Muscle layer of duodenum (tissue), 2 donors: ENCODE results near the gene SPP1.

Experiments used
- H3K27ac ChIP-seq: one replicate; pipeline ENCODE4 v1.7.0; 2013; ENCODE audit warnings: mild to moderate bottlenecking, low read length
- H3K27me3 ChIP-seq: one replicate; pipeline ENCODE4 v1.7.0; 2013; ENCODE audit warnings: low read depth, mild to moderate bottlenecking, control low read depth, low read length
- H3K36me3 ChIP-seq, 2 donors: one replicate each; pipeline ENCODE4 v1.7.0; 2013; ENCODE audit warnings: low read length in 2 of 2, control low read depth in 1 of 2, mild to moderate bottlenecking in 1 of 2; ENCODE audit not compliant: insufficient read depth in 2 of 2, control insufficient read depth in 1 of 2
- H3K4me1 ChIP-seq, 2 donors: one replicate each; pipeline ENCODE4 v1.7.0; 2013; ENCODE audit warnings: low read length in 2 of 2, mild to moderate bottlenecking in 2 of 2, control low read depth in 1 of 2, moderate library complexity in 1 of 2; ENCODE audit not compliant: insufficient read depth in 2 of 2, control insufficient read depth in 1 of 2
- H3K4me3 ChIP-seq, 2 donors: one replicate each; pipeline ENCODE4 v1.7.0; 2013; ENCODE audit warnings: low read length in 2 of 2, low read depth in 1 of 2, mild to moderate bottlenecking in 1 of 2
- H3K9me3 ChIP-seq, 2 donors: one replicate each; pipeline ENCODE4 v1.7.0; 2013; ENCODE audit warnings: low read length in 2 of 2, control low read depth in 1 of 2, mild to moderate bottlenecking in 1 of 2; ENCODE audit not compliant: control insufficient read depth in 1 of 2
- donor health status: healthy.

SPP1 gene

DNA sequence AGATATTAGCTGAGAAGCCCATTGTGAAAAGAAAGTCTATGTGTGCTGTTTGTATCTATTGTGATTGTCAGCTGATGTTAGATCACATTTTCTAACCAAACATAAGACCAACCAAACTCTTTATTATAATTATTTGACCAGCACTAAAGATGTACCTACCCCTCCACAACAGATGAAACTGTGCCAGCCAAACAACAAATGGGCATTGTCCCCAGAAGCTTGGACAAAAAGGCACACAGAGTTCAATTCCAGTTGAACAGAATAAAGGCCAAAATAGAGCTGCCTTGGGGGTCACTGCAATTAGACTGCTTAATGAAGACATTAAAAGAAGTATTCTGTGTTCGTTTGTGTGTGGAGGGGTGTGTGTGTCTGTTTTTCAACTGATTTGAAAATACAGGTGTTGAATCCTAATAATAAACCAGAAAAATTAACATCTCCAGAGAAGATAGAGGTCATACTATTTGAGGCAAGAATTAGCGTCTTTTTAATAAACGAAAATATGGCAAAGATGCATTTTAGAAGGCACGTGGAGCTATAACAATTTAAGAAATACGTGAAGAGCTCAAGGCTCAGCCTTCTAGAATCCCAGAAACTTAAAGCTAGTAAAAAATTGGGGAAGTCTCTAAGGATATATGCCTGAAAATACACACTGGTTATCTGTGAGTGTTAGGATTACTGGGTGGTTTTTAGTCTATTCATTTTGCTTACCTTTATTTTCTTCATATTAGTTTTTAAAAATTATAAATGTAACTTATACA, 2.2 kb downstream of the SPP1 start:
- Histone ChIP-seq H3K4me3 (no peak overlapping the region), H3K27ac (no peak overlapping the region)

DNA sequence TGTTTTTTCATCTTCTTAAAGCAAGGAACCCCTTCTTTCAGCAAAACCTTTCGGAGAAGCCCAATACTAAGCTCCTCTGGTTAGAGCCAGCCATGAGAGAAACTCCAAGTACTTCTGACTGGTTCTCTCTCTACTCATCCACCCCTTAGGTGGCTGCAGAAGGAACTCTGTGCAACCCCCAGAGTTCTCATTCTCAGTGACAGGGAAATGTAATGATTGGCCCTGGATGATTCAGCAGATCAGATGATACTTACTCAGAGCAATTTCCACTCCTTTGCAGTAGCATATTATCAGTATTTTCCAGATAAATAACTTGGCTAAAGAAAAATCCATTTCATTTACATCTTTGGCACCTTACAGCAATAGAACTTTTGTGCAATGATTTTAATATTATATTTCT, 3.2 kb downstream of the SPP1 start:
- Histone ChIP-seq H3K27me3 (no peaks in the 10 kb centered on the region), H3K36me3 (no peaks in the 10 kb centered on the region), H3K4me1 (peaks cover 0 to 3% of the 10 kb centered on the region in 2 donors), H3K4me3 (no peak overlapping the region), H3K27ac (no peak overlapping the region), H3K9me3 (no peaks in the 10 kb centered on the region)

More for the DNA sequence above, 2.2 kb downstream of the SPP1 start:
- no peaks in the 10 kb centered on the region for H3K9me3 ChIP-seq
- no peaks in the 10 kb centered on the region for H3K27me3 ChIP-seq
- peaks cover 0 to 8% of the 10 kb centered on the region in 2 donors for H3K4me1 ChIP-seq
- H3K36me3 ChIP-seq, result no peaks in the 10 kb centered on the region

DNA sequence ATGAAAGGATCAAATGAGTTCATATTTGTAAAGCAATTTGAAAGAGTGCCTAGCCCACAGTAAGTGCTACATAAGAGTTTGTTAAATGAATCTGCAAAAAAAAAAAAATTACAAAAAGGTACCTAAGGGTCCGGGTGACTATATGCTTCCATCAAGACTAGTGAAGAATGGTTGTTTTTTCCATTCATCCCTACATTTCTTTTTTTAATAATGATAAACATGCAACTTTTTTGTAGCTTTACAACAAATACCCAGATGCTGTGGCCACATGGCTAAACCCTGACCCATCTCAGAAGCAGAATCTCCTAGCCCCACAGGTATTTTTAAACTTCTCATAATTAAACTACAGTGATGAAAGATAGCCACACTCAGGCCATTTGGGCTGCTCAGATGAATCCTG, 4.3 kb downstream of the SPP1 start:
- no peaks in the 10 kb centered on the region for H3K27me3 ChIP-seq
- no peaks in the 10 kb centered on the region for H3K4me1 ChIP-seq
- H3K27ac ChIP-seq, result no peak overlapping the region
- H3K36me3 ChIP-seq, result no peaks in the 10 kb centered on the region
- H3K4me3 ChIP-seq, result no peak overlapping the region
- no peaks in the 10 kb centered on the region for H3K9me3 ChIP-seq

DNA sequence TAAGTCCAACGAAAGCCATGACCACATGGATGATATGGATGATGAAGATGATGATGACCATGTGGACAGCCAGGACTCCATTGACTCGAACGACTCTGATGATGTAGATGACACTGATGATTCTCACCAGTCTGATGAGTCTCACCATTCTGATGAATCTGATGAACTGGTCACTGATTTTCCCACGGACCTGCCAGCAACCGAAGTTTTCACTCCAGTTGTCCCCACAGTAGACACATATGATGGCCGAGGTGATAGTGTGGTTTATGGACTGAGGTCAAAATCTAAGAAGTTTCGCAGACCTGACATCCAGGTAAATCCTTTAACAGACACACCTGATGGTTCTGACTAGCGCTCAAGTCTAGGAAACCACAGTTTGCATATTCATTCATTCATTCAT, 6.0 kb downstream of the SPP1 start:
- Histone ChIP-seq H3K4me1 (no peaks in the 10 kb centered on the region), H3K27ac (no peak overlapping the region), H3K36me3 (no peaks in the 10 kb centered on the region), H3K9me3 (no peaks in the 10 kb centered on the region), H3K4me3 (no peak overlapping the region), H3K27me3 (no peaks in the 10 kb centered on the region)

DNA sequence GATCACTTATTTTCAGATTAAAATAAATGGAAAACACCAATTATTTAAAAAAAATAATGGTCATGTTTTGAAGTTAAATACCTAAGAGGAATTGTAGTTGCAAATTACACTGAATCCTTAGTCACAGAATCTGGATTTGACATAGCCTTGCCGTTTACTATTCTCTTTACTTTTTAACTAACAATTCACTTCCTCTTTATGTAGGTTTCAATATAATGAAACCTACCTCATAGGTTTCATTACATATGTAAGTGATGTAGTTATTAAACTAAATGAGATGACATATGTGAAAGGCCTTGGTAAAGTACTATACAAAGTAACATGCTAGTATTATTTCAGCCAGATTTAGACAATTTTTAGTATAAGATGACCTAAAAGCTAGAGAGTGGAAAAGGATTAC, 6.5 kb downstream of the SPP1 start:
- no peak overlapping the region for H3K4me3 ChIP-seq
- H3K36me3 ChIP-seq, result no peaks in the 10 kb centered on the region

DNA sequence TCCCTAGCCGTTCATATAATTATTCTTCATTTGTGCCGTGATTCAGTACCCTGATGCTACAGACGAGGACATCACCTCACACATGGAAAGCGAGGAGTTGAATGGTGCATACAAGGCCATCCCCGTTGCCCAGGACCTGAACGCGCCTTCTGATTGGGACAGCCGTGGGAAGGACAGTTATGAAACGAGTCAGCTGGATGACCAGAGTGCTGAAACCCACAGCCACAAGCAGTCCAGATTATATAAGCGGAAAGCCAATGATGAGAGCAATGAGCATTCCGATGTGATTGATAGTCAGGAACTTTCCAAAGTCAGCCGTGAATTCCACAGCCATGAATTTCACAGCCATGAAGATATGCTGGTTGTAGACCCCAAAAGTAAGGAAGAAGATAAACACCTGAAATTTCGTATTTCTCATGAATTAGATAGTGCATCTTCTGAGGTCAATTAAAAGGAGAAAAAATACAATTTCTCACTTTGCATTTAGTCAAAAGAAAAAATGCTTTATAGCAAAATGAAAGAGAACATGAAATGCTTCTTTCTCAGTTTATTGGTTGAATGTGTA, 7.0 kb downstream of the SPP1 start:
- H3K27ac ChIP-seq, result no peak overlapping the region
- no peaks in the 10 kb centered on the region for H3K27me3 ChIP-seq
- H3K9me3 ChIP-seq, result no peaks in the 10 kb centered on the region
- no peak overlapping the region for H3K4me3 ChIP-seq
- H3K4me1 ChIP-seq, result no peaks in the 10 kb centered on the region
- H3K36me3 ChIP-seq, result no peaks in the 10 kb centered on the region

More for the DNA sequence above, 6.5 kb downstream of the SPP1 start:
- H3K9me3 ChIP-seq, result no peaks in the 10 kb centered on the region
- no peak overlapping the region for H3K27ac ChIP-seq
- no peaks in the 10 kb centered on the region for H3K27me3 ChIP-seq
- H3K4me1 ChIP-seq, result no peaks in the 10 kb centered on the region

DNA sequence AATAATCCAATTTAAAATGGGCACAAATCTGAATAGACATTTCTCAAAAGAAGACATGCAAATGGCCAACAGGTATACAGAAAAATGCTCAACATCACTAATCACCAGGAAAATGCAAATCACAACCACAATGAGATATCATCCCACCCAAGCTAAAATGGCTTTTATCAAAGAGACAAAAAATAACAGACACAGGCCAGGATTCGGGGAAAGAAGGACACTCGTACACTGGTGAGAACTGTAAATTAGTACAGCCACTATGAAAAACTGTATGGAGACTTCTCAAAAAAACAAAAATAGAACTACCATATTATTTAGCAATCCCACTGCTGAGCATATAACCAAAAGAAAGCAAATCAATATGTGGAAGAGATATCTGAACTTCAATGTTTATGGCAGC, 8.5 kb downstream of the SPP1 start:
- no peak overlapping the region for H3K27ac ChIP-seq
- H3K36me3 ChIP-seq, result no peaks in the 10 kb centered on the region
- no peaks in the 10 kb centered on the region for H3K9me3 ChIP-seq
- no peaks in the 10 kb centered on the region for H3K27me3 ChIP-seq
- H3K4me3 ChIP-seq, result no peak overlapping the region
- no peaks in the 10 kb centered on the region for H3K4me1 ChIP-seq

DNA sequence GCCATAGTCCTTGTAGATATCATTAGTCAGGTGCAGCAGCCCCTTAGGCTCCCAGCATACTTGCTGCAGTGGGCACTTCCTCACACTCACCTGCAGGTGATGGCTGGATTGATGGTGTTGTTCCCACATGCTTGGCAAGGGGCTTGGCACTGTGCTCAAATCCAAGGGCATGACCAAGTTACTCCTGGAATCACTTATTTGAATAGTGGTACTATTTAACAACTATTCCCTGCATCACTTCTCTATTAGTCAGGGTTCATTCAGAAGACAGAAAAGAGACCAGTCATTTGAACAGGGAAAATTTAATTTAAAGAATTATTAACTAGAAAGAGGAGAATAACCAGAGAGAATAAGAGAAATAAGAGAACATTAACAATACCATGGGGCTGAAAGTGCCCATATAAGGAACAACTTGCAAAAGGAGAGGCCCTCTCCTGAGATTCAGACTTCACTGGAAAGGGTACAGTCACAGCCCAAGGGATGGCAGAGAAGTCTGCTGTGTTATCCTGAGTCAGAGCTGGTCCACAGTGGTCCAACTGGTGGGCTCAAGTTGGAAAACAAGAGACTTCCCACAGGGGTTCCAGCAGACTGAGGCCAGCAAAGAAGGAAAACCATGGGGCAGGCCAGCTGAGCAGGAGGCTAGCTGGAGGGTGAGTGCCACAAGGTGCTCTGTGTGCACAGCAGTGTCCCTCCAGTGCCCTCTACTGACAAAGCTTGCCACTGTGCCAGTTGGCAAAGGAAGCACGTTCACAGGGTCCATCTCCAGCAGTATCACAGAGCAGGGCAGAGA, 9.8 kb downstream of the SPP1 start:
- no peak overlapping the region for H3K27ac ChIP-seq

DNA sequence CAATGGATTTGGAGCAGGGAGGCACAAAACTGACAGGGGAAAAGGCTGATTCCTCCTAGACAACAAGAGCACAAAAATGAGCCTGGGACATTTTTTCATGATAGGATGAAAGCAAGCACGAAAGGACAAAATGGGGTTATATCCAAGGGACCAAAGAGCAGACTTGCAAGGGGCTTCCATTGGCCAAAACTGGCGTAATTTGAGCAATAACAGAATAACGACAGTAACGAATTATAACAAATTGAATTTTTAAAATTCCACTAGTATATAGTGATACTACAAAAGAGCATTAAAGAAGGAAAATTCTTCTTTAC, 10.3 kb downstream of the SPP1 start:
- Histone ChIP-seq H3K4me3 (no peak overlapping the region), H3K27ac (no peak overlapping the region), H3K27me3 (no peaks in the 10 kb centered on the region), H3K9me3 (no peaks in the 10 kb centered on the region), H3K4me1 (no peaks in the 10 kb centered on the region), H3K36me3 (no peaks in the 10 kb centered on the region)

More for the DNA sequence above, 9.8 kb downstream of the SPP1 start:
- no peaks in the 10 kb centered on the region for H3K9me3 ChIP-seq
- no peaks in the 10 kb centered on the region for H3K36me3 ChIP-seq
- no peaks in the 10 kb centered on the region for H3K4me1 ChIP-seq
- H3K27me3 ChIP-seq, result no peaks in the 10 kb centered on the region
- H3K4me3 ChIP-seq, result no peak overlapping the region

DNA sequence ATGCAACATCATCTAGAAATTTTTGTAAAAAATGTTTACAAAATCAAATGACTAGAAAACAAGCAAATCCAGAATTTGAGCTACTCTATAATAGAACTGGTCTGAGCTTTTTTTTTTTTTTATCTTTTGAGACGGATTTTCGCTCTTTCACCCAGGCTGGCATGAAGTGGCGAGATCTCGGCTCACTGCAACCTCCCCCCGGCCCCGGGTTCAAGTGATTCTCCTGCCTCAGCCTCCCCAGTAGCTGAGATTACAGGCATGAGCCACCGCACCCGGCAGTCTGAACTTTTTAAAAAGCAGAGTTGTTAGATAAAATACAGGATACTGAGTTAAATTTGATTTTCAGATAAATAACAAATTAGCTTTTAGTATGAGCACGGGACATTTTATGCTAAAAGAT, 11.0 kb downstream of the SPP1 start:
- H3K36me3 ChIP-seq, result no peaks in the 10 kb centered on the region
- H3K9me3 ChIP-seq, result no peaks in the 10 kb centered on the region
- no peaks in the 10 kb centered on the region for H3K4me1 ChIP-seq
- no peaks in the 10 kb centered on the region for H3K27me3 ChIP-seq
- no peak overlapping the region for H3K4me3 ChIP-seq
- no peak overlapping the region for H3K27ac ChIP-seq

DNA sequence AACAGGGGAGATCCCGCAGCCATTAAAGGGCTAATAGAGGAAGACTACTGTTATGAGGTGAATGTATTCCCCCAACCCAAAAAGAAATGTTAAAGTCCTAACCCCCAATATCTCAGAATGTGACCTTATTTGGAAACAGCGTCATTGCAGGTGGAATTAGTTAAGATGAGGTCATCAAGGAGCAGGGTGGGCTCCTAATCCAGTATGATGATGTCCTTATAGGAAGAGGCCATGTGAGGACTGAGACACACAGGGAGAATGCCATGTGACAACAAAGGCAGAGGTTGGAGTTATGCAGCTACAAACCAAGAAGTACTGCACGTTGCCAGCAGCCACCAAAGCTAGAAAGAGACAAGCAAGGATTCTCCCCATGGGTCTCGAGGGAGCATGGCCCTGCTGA, 14.3 kb downstream of the SPP1 start:
- H3K4me3 ChIP-seq, result no peak overlapping the region
- H3K27me3 ChIP-seq, result no peaks in the 10 kb centered on the region
- H3K27ac ChIP-seq, result no peak overlapping the region
- H3K4me1 ChIP-seq, result no peaks in the 10 kb centered on the region
- H3K36me3 ChIP-seq, result no peaks in the 10 kb centered on the region
- H3K9me3 ChIP-seq, result no peaks in the 10 kb centered on the region
